Small intestine (tissue), 7 donors: ENCODE data around the gene AFF3. TPM values are rescaled to one million over a fixed set of nuclear protein-coding genes. Genes with fewer than 3 reads are reported as not detected.

Source experiments
- DNase-seq, 2 donors: peaks; one replicate each; pipeline versions ENCODE4 v3.0.0 to v3.0.0-alpha.2; 2013
- FAIRE-seq: peaks from 2 replicates; lab custom pipeline; 2012; peaks lifted over from hg19 to GRCh38; lab: Jason Lieb, UNC
- H3K27ac ChIP-seq, 3 donors: one replicate each; pipeline ENCODE4 v1.5.1; 2013; ENCODE audit warnings: low read length in 2 of 3, mild to moderate bottlenecking in 2 of 3, control low read depth in 1 of 3, inconsistent platforms in 1 of 3, low read depth in 1 of 3, moderate library complexity in 1 of 3
- H3K27me3 ChIP-seq, 3 donors: one replicate each; pipeline ENCODE4 v1.6.1; 2013; ENCODE audit warnings: low read length in 3 of 3, inconsistent platforms in 1 of 3; ENCODE audit not compliant: control insufficient read depth in 3 of 3, insufficient read depth in 3 of 3
- H3K36me3 ChIP-seq, 3 donors: one replicate each; pipeline ENCODE4 v1.6.1; 2013; ENCODE audit warnings: low read length in 3 of 3, inconsistent platforms in 1 of 3, low read depth in 1 of 3, mild to moderate bottlenecking in 1 of 3, moderate library complexity in 1 of 3; ENCODE audit not compliant: control insufficient read depth in 3 of 3, insufficient read depth in 2 of 3
- H3K4me1 ChIP-seq, 3 donors: one replicate each; pipeline ENCODE4 v1.6.1; 2013; ENCODE audit warnings: low read length in 2 of 3, inconsistent platforms in 1 of 3, low read depth in 1 of 3, mild to moderate bottlenecking in 1 of 3, moderate library complexity in 1 of 3; ENCODE audit not compliant: control insufficient read depth in 3 of 3, insufficient read depth in 2 of 3
- H3K4me3 ChIP-seq, 3 donors: one replicate each; pipeline ENCODE4 v1.5.1; 2013; ENCODE audit warnings: low read length in 3 of 3, control low read depth in 1 of 3, inconsistent platforms in 1 of 3, low read depth in 1 of 3, mild to moderate bottlenecking in 1 of 3, moderate library complexity in 1 of 3
- H3K9me3 ChIP-seq, 2 donors: one replicate each; pipeline ENCODE4 v1.6.1; 2013; ENCODE audit warnings: low read depth in 1 of 2, low read length in 1 of 2; ENCODE audit not compliant: control insufficient read depth in 2 of 2, insufficient read depth in 1 of 2
- WGBS, 3 donors: extraction: QIAGEN DNeasy Blood & Tissue Kit; methylation state at CpG; one replicate each; pipeline ENCODE4 v1.1.7; 2013; 5-methylcytosine and 5-hydroxymethylcytosine counted together
- polyA plus RNA-seq, 4 donors: library from polyadenylated mRNA; stranded (reverse) in 3 of 4; unstranded in 1 of 4; fragments of 200-250 nt in 3 of 4; fragments of 120-200 nt in 1 of 4; gene quantifications; one replicate each; pipeline versions ENCODE4 v1.2.1 to v1.2.3, GENCODE V29; 2013
- donor health status: healthy with polysubstance abuse.
- donor health status: control.
- donor health status: control.
- donor health status: Bipolar disorder and iron deficiency.
- donor health status: healthy.

Gene AFF3
- polyA plus RNA-seq, 4 donors = 0.27 to 3.2 (median 0.92) TPM; not detected in 1

DNA sequence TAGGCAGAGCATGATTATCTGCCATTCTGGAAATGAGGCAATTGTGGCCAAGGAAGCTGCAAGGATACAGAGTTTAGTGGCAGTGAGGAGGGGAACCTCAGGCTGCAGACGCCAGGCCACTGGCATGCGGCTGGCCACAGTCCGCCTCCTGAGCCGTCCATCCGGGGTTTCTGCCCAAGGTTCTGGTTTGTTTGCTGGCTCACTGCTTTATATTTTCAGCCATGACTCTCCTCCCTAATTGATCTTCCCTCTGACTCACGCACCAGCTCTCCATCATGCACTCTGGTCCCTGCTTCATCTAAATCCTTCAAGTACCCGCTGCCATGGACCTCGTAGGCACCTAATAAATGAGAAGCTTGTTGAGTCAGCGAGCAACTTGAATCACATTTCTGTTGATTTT, 544.8 kb downstream of the AFF3 start:
- DNase-seq = no peak

DNA sequence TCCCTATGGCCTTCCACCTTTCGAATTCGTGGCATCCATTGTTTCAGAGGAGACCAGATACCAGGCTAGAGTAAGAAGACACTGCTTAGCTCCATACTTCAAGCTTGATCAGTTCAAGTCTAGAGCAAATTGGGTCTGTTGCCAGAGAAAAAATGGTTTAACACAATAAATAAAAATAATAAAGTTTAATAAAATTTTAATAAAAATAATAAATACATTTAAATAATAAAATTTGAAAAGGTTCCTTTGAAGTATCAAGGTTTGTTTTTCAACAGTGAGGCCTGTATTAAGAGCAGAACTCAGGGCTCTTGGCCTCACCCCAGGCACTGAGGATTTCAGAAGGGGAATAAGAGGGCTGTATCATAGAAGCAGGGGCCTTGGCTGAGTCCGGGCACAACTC, 547.0 kb downstream of the AFF3 start:
- no peak for DNase-seq
- Histone ChIP-seq H3K27me3 (peaks cover 0 to 8% (median 0%) of the 10 kb centered on the region in 3 donors), H3K36me3 (peaks cover 0 to 4% (median 0%) of the 10 kb centered on the region in 3 donors), H3K4me1 (no peaks in the 10 kb centered on the region), H3K4me3 (no peak overlapping the region), H3K9me3 (no peaks in the 10 kb centered on the region), H3K27ac (no peak overlapping the region)
- no peak for FAIRE-seq
- 84 to 92% (median 92%) methylated on average over 3 of the region's 3 CpGs for WGBS, 3 donors

More for the DNA sequence above, 544.8 kb downstream of the AFF3 start:
- Histone ChIP-seq H3K36me3 (peaks cover 0 to 4% (median 0%) of the 10 kb centered on the region in 3 donors), H3K9me3 (no peaks in the 10 kb centered on the region), H3K27ac (no peak overlapping the region), H3K4me3 (no peak overlapping the region), H3K4me1 (no peaks in the 10 kb centered on the region), H3K27me3 (peaks cover 0 to 25% (median 0%) of the 10 kb centered on the region in 3 donors)
- 84 to 88% (median 86%) methylated on average over 9 of the region's 9 CpGs for WGBS, 3 donors
- FAIRE-seq = no peak

DNA sequence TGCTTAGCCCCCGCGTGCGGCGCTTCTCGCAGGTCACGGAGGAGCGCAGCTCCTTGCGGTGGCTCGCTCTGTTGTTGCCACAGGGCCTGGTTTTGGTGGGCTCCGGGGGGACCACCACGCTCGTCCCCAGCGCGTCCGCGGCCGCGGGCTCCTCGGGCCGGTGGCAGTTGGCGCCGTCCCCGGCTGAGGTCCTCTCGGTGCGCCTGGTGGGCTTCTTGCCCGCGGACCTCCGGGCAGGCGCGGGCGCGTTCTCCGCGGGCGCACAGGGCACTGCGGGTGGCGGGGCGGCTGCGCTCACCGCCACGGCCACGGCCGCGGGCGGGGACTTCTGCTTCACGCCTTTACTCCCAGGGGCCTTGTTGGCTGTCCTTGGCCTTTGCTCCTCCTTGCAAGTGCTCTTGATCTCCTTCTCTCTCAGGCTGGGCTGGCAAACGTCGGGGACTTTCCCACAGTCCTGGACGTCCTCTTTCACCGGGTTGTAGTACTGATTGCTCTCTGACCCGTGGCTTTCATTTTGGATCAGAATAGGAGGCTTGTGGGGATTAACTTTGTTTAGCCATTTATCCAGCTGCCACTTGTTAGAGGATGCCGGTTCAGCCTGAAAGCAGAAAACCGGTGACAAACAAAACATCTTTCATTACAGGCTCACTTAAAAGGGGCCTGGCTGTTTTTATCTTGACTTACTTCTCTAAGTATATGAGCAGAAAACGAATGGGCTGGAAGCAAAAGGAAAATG, 548.5 kb downstream of the AFF3 start:
- 78 to 83% (median 80%) methylated on average over 49 to 54 of the region's 54 CpGs for WGBS, 3 donors

DNA sequence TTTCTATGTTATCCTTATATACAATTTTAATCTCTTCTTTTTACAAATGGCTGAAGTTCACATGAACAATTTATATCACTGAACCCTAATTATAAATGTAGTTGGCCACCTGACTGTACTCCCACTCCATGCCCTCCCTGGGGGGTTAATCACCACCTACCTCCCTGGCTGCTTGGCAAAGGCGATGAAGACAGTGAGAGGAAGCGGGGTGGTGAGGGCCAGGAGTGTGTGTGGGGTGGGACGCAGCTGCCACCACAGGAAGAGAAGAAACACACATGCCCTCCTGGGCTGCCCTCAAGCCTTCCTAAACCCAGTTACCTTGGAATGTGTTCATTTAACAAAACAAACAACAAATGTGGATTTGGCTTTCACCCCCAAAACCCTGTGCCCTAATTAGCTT, 565.6 kb downstream of the AFF3 start:
- Histone ChIP-seq H3K9me3 (no peaks in the 10 kb centered on the region), H3K4me1 (no peaks in the 10 kb centered on the region), H3K4me3 (no peak overlapping the region), H3K27ac (no peak overlapping the region), H3K36me3 (no peaks in the 10 kb centered on the region), H3K27me3 (no peaks in the 10 kb centered on the region)
- FAIRE-seq (no peak), DNase-seq (no peak)
- WGBS, 3 donors = 81 to 88% (median 84%) methylated on average over 3 of the region's 3 CpGs

More for the DNA sequence above, 548.5 kb downstream of the AFF3 start:
- DNase-seq = no peak
- H3K4me1 ChIP-seq = no peaks in the 10 kb centered on the region
- no peak for FAIRE-seq
- peaks cover 0 to 4% (median 0%) of the 10 kb centered on the region in 3 donors for H3K36me3 ChIP-seq
- no peak overlapping the region for H3K27ac ChIP-seq
- peaks cover 0 to 4% (median 0%) of the 10 kb centered on the region in 3 donors for H3K27me3 ChIP-seq
- H3K4me3 ChIP-seq = no peak overlapping the region
- H3K9me3 ChIP-seq = no peaks in the 10 kb centered on the region

DNA sequence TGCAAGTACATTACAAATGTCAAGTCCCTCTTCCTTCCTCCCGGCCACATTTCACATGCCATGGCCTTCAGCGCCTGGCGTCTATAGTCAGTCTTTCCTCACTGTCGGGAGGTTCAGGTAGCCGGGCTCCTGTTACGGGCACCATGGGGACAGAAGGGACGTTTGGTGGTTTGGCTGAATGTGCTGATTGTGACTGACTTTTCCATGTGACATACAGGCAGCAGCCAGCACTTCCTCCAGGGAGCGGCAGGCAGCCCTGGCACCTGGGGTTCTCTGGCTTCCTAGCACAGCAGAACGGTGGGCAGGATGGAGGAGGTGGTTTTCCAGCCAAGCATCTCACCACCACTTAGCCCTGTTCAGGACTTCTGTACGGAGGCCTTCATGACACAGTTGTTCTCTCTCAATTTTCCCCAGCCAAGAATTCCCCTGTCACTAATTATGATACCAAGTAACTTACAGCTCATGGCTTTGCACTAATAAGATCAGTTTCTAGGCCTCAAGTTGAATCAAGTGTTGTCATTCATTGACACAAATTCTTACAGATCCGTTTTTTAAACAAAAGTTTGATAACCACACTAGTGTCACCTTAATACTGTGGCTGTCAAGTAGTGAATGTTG, 568.6 kb downstream of the AFF3 start:
- no peaks in the 10 kb centered on the region for H3K36me3 ChIP-seq
- 81 to 87% (median 84%) methylated on average over 11 of the region's 11 CpGs for WGBS, 3 donors

DNA sequence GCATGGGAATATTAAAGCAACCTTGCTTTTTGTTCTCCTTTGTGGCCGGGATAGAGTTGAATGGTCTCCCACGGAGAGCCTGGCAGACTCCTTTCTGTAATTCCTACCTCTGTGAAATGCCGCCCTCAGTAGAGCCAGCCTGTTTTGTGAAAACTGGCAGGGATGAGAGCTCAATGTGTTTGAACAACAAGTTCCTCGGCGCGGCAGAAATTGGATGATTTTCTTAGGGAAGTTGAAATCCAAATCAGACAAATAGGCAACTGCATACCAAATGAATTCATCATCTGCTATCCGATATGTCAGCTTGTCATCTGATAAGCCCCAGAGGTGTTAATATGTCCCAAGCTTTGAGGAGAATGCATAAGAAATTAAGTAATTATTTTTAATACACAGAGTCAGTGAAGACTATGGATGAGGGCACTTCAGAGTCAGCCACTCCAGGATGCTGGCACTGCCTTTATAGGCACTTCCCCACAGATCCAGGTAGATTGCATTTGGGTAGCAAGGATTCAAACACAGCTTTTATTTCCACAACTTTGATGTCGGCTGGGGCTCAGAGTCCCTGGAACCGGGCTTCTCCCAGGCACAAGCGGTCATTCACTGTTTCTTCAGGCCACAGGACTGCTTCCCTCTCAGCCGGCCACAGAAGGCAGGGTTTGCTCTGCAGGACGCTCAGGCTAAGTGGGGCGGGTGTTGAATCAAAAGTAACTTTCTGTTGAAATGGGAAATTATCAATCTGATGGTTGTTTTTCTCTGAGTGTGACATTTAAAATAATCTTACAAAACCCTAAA, 569.8 kb downstream of the AFF3 start:
- 84% methylated on average over 13 of the region's 13 CpGs for WGBS, 3 donors
- no peaks in the 10 kb centered on the region for H3K36me3 ChIP-seq
- FAIRE-seq (no peak), DNase-seq (no peak)
- H3K27ac ChIP-seq = no peak overlapping the region
- no peaks in the 10 kb centered on the region for H3K9me3 ChIP-seq
- H3K27me3 ChIP-seq = no peaks in the 10 kb centered on the region
- no peak overlapping the region for H3K4me3 ChIP-seq
- peaks cover 0 to 4% (median 0%) of the 10 kb centered on the region in 3 donors for H3K4me1 ChIP-seq

More for the DNA sequence above, 568.6 kb downstream of the AFF3 start:
- no peak overlapping the region for H3K4me3 ChIP-seq
- H3K27ac ChIP-seq = no peak overlapping the region
- FAIRE-seq (no peak), DNase-seq (no peak)
- H3K27me3 ChIP-seq = no peaks in the 10 kb centered on the region
- H3K4me1 ChIP-seq = peaks cover 0 to 4% (median 0%) of the 10 kb centered on the region in 3 donors
- no peaks in the 10 kb centered on the region for H3K9me3 ChIP-seq

DNA sequence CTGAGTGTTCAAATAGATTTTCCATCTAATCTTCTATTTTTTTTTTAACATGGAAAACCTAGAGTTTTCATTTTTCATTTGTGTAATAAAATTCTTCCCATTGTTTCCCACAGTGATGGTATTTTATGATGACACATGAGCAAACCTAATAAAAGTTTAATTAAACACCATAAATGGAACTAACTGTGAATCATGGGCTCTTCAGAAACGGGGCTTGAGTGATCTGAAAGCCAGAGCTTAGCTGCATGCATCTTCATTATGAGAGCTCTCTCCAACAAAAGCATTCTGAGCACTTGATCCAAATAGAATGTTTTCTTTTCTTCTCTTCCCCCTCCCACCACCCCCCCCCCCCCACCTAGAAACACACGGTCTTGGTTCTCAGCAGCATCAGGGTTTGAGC, 570.4 kb downstream of the AFF3 start:
- no peak for FAIRE-seq
- Histone ChIP-seq H3K4me3 (no peak overlapping the region), H3K9me3 (no peaks in the 10 kb centered on the region), H3K27me3 (no peaks in the 10 kb centered on the region), H3K4me1 (peaks cover 0 to 4% (median 0%) of the 10 kb centered on the region in 3 donors), H3K27ac (no peak overlapping the region), H3K36me3 (no peaks in the 10 kb centered on the region)
- 15 to 47% (median 19%) methylated on average over 2 of the region's 2 CpGs for WGBS, 3 donors
- DNase-seq = no peak

DNA sequence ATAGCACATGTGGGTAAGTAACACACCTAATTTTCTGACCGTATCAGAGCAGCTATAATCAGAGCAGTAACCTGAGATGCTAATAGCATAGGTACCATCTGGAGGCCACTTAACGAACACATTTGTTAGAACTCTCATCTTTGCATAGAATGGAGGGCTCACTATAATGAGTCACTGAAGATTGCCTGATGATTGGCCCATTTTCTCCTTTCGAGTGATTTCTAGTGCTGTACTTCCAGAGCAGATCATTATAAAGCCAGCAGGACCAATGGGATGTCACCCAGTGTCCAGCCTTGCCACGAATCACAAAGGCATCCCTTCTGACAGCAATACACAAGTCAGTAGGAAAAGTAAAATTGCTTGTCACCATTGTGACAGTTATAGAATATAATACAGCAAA, 570.9 kb downstream of the AFF3 start:
- DNase-seq = no peak
- Histone ChIP-seq H3K36me3 (no peaks in the 10 kb centered on the region), H3K9me3 (no peaks in the 10 kb centered on the region), H3K27me3 (no peaks in the 10 kb centered on the region), H3K4me3 (no peak overlapping the region), H3K4me1 (peaks cover 0 to 4% (median 0%) of the 10 kb centered on the region in 3 donors), H3K27ac (no peak overlapping the region)
- WGBS, 3 donors = 67 to 84% (median 74%) methylated on average over 4 of the region's 4 CpGs
- no peak for FAIRE-seq
